Mucosa of rectum (tissue), 2 donors: Measurements from ENCODE around the gene MAP2.
"Not testable (repeated sequence)": the region's sequence is repeated elsewhere in the genome, so short reads cannot be mapped to it uniquely, and the experiment has no call there.

Experiments used
- H3K27ac ChIP-seq, 2 donors: one replicate each; pipeline ENCODE4 v1.7.0; 2013; ENCODE audit warnings: inconsistent platforms in 2 of 2, low read depth in 2 of 2, low read length in 2 of 2
- H3K27me3 ChIP-seq, 2 donors: one replicate each; pipeline ENCODE4 v1.7.0; 2013; ENCODE audit warnings: low read length in 2 of 2; ENCODE audit not compliant: control insufficient read depth in 2 of 2, insufficient read depth in 2 of 2
- H3K36me3 ChIP-seq, 2 donors: one replicate each; pipeline ENCODE4 v1.7.0; 2013; ENCODE audit warnings: low read length in 2 of 2; ENCODE audit not compliant: control insufficient read depth in 2 of 2, insufficient read depth in 2 of 2
- H3K4me1 ChIP-seq, 2 donors: one replicate each; pipeline ENCODE4 v1.7.0; 2013; ENCODE audit warnings: low read length in 2 of 2, mild to moderate bottlenecking in 1 of 2; ENCODE audit not compliant: control insufficient read depth in 2 of 2, insufficient read depth in 2 of 2
- H3K4me3 ChIP-seq, 2 donors: one replicate each; pipeline ENCODE4 v1.7.0; 2013; ENCODE audit warnings: low read length in 2 of 2
- H3K9ac ChIP-seq, 2 donors: one replicate each; pipeline ENCODE4 v1.7.0; 2013; ENCODE audit warnings: low read length in 2 of 2, low read depth in 1 of 2, mild to moderate bottlenecking in 1 of 2
- H3K9me3 ChIP-seq, 2 donors: one replicate each; pipeline ENCODE4 v1.7.0; 2013; ENCODE audit warnings: low read length in 2 of 2; ENCODE audit not compliant: control insufficient read depth in 2 of 2
- donor health status: healthy.
- donor health status: Normal muscosa, but diverticular disease.

MAP2 gene

DNA sequence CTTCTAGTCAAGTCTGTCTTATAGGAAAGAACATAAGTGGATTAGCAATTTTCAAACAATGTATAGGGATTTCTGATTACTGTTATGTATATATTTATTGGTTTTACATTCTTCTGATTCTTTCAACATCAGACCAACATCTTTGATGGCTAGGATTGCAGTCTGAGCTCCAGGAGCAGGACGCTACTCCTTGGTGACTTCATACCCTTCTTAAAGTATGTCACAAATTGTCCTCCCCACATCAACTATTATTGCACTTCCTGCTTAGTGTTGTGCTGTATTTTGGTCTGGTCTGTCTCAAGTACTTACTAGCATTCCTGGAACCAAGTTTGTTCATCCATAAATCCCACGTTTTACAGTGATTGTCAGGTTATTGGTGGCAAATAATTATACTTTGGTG lies 49.0 kb downstream of the MAP2 start:
- Histone ChIP-seq H3K9ac (no peak overlapping the region), H3K4me1 (peaks cover 0 to 4% of the 10 kb centered on the region in 2 donors), H3K4me3 (no peak overlapping the region), H3K36me3 (no peaks in the 10 kb centered on the region), H3K27ac (no peak overlapping the region), H3K27me3 (no peaks in the 10 kb centered on the region), H3K9me3 (no peaks in the 10 kb centered on the region)

DNA sequence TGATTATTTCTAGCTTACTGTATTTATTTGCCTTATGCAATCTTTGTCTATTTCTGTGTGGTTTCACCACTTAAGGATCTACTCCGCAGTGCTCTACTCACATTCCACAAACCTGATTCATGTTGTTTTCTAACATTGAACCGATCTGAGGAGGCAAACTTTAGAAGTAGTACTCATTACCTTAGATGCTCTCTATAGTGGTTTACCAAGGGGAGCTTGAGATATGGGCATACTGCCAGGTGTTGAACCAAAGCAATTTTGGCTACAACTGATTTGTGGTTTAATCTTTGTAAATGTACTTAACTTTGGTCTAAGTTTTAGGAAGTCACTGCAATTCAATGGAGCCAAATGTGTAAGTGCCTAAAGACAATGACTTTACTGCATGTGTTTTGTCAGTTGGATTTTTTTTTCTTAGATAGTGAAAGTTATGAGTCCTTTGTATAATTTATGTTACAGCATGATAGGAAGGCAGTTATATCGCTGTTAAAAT lies 50.1 kb downstream of the MAP2 start:
- Histone ChIP-seq H3K27ac (no peak overlapping the region), H3K9ac (no peak overlapping the region), H3K9me3 (no peaks in the 10 kb centered on the region), H3K4me3 (no peak overlapping the region), H3K36me3 (no peaks in the 10 kb centered on the region), H3K4me1 (peaks cover 0 to 4% of the 10 kb centered on the region in 2 donors), H3K27me3 (no peaks in the 10 kb centered on the region)

DNA sequence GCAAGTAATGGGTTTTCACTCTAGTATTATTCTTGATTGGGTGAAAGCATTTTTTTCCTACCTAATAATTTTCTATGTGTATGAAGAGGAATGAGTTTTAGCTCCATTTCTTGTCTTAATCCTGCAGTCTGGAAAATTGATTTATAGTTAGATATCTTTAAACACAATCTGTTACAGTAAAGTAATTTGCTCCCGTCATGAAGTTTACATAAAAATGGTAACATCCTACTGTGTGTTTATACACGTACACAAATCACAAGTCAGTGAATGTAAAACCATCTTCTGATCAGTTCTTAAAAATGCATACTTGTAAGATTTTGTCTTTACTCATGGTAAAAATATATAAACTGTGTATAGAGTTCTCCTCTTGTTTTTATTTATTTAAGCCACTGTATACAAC lies 51.1 kb downstream of the MAP2 start:
- H3K4me3 ChIP-seq: no peak overlapping the region
- peaks cover 0 to 4% of the 10 kb centered on the region in 2 donors for H3K4me1 ChIP-seq
- no peak overlapping the region for H3K27ac ChIP-seq
- H3K9me3 ChIP-seq: no peaks in the 10 kb centered on the region
- no peak overlapping the region for H3K9ac ChIP-seq
- no peaks in the 10 kb centered on the region for H3K27me3 ChIP-seq
- H3K36me3 ChIP-seq: no peaks in the 10 kb centered on the region

DNA sequence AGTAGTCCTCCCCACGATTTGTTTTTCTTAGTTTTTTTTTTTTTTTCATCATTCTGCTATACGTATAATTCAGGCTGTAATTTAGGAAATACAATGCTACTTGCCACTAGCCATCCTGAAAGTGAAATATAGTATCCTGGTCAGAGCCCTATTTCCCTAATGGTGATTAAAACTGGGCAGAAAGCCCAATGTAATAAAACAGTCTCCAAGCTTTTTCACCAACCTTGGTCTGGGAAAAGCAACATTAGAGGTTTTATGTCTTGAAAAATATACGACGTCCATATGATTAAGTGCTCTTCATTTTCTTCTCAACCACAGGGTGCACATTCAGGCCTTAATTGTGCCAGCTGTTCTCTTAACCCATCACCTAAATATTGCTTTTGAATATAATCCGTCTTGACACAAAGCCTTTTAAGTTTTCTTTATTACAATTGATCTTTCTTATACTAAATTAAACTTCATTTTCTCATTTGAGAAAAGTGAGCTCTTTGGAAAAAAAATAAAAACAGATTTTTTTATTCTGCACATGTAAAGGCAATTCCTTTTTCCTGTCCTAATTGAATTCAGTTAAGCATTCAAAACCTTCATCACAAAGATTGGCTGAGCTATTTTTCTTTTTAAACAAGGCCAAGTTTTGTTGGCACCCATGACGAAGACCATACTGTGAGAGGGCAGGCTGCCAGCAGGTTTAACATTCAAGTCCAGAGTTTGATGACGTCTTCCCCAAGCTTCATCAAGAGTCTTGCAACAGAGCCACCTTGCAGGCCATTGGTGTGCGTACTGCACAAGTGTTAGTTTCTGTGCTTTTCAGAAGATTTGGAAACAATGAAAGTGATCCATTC lies 52.7 kb downstream of the MAP2 start:
- H3K4me1 ChIP-seq: peaks cover 0 to 4% of the 10 kb centered on the region in 2 donors
- no peak overlapping the region for H3K4me3 ChIP-seq
- no peak overlapping the region for H3K27ac ChIP-seq
- no peaks in the 10 kb centered on the region for H3K27me3 ChIP-seq
- H3K9me3 ChIP-seq: no peaks in the 10 kb centered on the region
- H3K9ac ChIP-seq: no peak overlapping the region
- no peaks in the 10 kb centered on the region for H3K36me3 ChIP-seq

DNA sequence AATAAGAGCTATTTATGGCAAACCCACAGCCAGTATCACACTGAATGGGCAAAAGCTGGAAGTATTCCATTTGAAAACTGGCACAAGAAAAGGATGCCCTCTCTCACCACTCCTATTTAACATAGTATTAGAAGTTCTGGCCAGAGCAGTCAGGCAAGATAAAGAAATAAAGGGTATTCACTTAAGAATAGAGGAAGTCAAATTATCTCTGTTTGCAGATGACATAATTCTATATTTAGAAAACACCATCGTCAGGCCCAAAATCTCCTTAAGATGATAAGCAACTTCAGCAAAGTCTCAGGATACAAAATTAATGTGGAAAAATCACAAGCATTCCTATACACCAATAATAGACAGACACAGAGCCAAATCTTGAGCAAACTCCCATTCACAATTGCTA lies 68.4 kb downstream of the MAP2 start:
- H3K36me3 ChIP-seq, H3K27ac ChIP-seq, H3K4me3 ChIP-seq, H3K27me3 ChIP-seq, H3K9ac ChIP-seq, H3K4me1 ChIP-seq, H3K9me3 ChIP-seq: not testable (repeated sequence)

DNA sequence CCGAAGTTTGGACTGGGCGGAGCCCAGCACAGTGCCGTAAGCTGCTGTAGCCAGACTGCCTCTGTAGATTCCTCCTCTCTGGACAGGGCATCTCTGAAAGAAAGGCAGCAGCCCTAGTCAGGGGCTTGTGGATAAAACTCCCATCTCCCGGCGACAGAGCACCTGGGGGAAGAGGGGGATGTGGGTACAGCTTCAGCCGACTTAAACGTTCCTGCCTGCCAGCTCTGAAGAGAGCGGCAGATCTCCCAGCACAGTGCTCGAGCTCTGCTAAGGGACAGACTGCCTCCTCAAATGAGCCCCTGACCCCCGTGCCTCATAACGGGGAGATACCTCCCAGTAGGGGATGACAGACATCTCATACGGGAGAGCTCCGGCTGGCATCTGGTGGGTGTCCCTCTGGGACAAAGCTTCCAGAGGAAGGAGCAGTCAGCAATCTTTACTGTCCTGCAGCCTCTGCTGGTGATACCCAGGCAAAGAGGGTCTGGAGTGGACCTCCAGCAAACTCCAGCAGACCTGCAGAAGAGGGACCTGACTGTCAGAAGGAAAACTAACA lies 71.3 kb downstream of the MAP2 start:
- not testable (repeated sequence) for H3K9me3 ChIP-seq, H3K36me3 ChIP-seq, H3K27ac ChIP-seq, H3K4me3 ChIP-seq, H3K4me1 ChIP-seq, H3K9ac ChIP-seq, H3K27me3 ChIP-seq

DNA sequence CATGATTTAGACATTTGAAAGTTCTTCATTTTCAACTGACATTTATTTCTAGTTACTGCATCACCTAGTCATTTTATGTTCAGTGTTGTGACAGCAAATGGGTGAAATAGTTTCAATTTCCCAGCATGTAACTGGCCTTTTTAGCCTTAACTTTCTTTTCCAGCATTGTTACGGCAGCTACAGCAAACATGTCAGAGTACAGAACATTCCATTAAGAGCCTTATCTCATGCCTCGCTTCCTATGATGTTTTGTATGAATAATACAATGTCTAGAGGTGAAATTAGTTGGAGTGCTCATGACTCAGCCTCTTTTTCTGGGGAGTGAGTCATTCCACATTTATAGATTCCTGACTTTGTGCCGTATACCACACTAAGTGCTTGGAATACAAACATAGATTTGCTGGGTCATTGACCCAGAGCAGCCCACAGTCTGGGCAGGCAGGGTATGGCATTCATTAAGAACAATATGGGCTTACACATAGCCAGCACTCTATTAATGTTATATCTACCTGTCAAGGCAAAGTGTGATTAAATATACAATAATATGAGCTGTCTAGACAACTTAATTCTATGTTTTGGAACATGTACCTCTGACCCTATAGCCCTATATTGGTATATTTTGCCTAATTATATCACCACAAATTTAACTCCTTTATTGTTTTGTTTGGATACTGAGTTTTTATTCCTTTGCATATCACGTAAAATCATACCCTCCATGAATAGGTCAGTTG lies 72.2 kb downstream of the MAP2 start:
- Histone ChIP-seq H3K9ac (no peak overlapping the region), H3K9me3 (no peaks in the 10 kb centered on the region), H3K36me3 (no peaks in the 10 kb centered on the region), H3K4me3 (no peak overlapping the region), H3K4me1 (no peaks in the 10 kb centered on the region), H3K27me3 (no peaks in the 10 kb centered on the region), H3K27ac (no peak overlapping the region)

DNA sequence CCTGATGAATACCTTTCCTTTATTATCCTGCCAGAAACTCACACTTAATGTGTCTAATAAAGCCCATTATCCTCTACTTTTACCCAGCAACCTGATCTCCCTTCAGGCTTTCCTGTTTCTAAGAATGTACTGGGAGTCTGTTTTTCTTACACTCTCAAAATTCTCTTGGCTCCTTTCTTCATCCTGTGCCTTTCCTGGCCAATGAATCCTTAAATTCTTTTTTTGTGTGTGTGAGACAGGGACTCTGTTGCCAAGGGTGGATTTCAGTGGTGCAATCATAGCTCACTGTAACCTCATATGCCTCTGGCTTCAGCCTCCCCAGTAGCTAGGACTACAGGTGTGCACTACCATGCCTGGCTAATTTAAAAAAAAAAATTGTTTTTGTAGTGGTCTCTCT lies 72.7 kb downstream of the MAP2 start:
- H3K4me1 ChIP-seq: no peaks in the 10 kb centered on the region
- no peak overlapping the region for H3K4me3 ChIP-seq
- H3K36me3 ChIP-seq: no peaks in the 10 kb centered on the region
- no peaks in the 10 kb centered on the region for H3K27me3 ChIP-seq
- no peak overlapping the region for H3K9ac ChIP-seq
- no peaks in the 10 kb centered on the region for H3K9me3 ChIP-seq
- no peak overlapping the region for H3K27ac ChIP-seq

DNA sequence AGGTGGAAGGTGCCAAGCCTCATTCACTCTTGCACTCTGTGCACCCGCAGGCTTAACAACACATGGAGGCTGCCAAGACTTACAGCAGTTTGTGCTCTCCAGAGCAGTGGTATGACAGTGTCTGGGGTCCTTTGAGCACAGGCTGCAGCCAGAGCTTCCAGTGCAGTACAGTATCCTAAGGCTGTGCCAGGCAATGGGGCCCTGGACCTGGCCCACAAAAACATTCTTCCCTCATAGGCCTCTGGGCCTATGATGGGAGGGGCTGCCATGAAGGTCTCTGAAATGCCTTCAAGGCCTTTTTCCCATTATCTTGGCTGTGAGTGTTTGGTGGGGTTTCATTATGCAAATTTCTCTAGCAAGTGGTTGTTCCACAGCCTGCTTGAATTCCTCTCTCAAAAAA lies 74.8 kb downstream of the MAP2 start:
- Histone ChIP-seq H3K27ac (no peak overlapping the region), H3K4me3 (no peak overlapping the region), H3K4me1 (no peaks in the 10 kb centered on the region), H3K36me3 (no peaks in the 10 kb centered on the region), H3K27me3 (no peaks in the 10 kb centered on the region), H3K9ac (no peak overlapping the region), H3K9me3 (no peaks in the 10 kb centered on the region)

DNA sequence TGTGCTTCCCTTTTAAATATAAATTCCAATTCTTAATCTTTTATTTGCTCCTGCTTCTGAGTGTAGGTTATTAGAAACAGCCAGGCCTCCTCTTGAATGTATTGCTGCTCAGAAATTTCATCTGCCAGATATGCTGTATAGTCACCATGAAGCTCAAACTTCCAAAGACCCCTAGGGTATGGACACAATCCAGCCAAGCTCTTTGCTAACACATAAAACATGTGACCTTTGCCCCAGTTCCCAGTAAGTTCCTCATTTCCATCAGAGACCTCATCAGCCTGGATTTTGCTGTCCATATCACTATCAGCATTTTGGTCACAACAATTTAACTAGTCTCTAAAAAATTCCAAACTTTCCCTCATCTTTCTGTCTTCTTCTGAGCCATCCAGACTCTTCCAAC lies 75.2 kb downstream of the MAP2 start:
- H3K9ac ChIP-seq: no peak overlapping the region
- H3K4me3 ChIP-seq: no peak overlapping the region
- H3K27me3 ChIP-seq: no peaks in the 10 kb centered on the region

More for the DNA sequence above, 75.2 kb downstream of the MAP2 start:
- Histone ChIP-seq H3K9me3 (no peaks in the 10 kb centered on the region), H3K4me1 (no peaks in the 10 kb centered on the region), H3K36me3 (no peaks in the 10 kb centered on the region), H3K27ac (no peak overlapping the region)
